Astrocyte of the spinal cord (primary cell): ENCODE data around the gene NPM3.

Source experiments
- DNase-seq: peaks from one replicate; pipeline ENCODE4 v3.0.0; 2011; ENCODE audit warnings: low read depth, low spot score
- H3K4me3 ChIP-seq: 2 replicates; pipeline ENCODE4 v1.5.1; 2011; ENCODE audit warnings: low read depth, mild to moderate bottlenecking, low read length, moderate library complexity
- in situ Hi-C: cut with HindIII; loops from 2 replicates; pipeline ENCODE4 v1.10.0; 2017; ENCODE audit warnings: low sequenced_read_pairs
- TF ChIP-seq, protein P1 (sequence below): IDR thresholded peaks from 2 replicates; pipeline ENCODE4 v1.5.1; 2012; ENCODE audit warnings: low read depth, mild to moderate bottlenecking, low read length, inconsistent platforms

Gene NPM3

DNA sequence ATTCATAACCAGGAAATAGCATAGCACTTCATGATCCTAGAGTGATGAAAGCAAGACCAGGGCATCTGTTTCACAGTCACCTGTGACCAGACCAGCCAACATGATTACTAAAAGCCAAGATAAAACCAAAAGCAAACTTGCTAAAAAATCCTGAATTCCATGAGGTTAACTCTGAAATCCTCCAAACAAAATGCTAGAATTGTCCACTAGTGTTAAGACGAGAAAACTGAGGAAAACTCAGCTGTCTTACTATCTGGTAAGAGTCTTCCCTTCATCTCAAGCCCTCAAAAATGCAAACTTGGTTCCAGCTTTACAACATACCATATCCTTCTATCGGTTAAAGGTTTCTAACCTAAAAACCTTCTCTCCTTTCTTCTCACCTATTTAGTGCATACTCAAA, 1.3 kb upstream of the NPM3 start:
- H3K4me3 ChIP-seq: no peak overlapping the region
- in situ Hi-C loops: no loop called here
- no peak for DNase-seq
- TF ChIP-seq, protein P1, sequence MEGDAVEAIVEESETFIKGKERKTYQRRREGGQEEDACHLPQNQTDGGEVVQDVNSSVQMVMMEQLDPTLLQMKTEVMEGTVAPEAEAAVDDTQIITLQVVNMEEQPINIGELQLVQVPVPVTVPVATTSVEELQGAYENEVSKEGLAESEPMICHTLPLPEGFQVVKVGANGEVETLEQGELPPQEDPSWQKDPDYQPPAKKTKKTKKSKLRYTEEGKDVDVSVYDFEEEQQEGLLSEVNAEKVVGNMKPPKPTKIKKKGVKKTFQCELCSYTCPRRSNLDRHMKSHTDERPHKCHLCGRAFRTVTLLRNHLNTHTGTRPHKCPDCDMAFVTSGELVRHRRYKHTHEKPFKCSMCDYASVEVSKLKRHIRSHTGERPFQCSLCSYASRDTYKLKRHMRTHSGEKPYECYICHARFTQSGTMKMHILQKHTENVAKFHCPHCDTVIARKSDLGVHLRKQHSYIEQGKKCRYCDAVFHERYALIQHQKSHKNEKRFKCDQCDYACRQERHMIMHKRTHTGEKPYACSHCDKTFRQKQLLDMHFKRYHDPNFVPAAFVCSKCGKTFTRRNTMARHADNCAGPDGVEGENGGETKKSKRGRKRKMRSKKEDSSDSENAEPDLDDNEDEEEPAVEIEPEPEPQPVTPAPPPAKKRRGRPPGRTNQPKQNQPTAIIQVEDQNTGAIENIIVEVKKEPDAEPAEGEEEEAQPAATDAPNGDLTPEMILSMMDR: no peak

DNA sequence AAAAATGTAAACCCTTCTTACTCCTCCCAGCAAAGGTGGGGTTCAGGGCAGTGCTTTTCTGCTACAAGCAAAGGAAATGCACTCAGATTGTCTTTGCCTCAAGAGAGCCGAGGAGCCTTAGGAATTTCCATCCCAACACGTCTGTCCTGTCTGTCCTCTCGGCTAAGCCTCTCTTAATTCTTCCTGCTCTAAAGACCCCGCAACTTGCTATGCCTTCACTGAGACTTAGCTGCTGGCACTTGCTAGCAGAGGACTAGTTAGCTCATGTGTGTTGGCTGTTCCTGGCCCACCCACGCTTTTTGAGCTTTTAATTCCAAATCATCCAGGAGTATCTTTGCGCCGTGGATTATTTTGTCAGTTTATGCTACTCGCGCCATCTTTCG, 481 bp upstream of the NPM3 start:
- in situ Hi-C loops: no loop called here
- peak overlapping the region; percentile 85 for H3K4me3 ChIP-seq
- no peak for DNase-seq
- TF ChIP-seq, protein P1: no peak

DNA sequence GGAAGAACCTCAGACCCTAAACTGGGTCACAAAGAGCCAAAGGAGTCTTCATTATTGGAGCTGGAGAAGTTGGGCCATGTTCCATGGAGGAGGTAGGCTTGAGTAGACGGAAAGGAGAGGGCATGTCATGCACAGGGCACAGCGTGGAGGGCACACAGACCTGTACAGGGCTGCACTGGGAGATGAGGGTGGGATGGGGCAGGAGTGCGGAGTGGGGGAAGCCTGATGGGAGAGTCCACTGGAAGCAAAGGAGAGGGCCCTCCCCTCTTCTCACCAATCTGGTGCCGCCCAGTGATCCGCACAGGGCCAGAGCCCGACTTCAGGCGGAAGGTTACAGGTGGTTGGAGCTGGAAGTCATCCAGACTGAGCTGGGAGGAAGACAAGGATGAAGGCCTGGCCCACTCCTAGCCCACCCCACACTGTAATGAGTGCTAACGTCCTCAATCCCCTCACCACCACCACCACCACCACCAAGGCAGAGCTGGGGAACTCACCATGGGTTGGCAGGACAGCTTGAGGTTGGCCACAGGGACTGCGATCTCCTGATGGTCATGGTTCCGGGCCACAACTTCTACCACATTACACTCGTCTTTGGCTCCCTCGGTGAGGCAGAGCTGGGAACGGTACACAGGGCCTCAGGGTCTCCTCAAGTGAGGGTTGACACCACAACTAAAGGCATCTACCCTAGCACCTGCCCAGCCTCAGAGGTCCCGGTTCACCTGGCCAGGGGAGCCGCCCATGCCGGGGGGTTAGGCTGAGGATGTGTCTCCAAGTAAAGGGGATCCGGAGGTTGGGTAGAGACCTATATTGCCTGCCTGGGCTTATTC, 1.0 kb downstream of the NPM3 start:
- peak overlapping the region; percentile 85 for H3K4me3 ChIP-seq
- TF ChIP-seq, protein P1: no peak
- no peak for DNase-seq
- in situ Hi-C loops: no loop called here

DNA sequence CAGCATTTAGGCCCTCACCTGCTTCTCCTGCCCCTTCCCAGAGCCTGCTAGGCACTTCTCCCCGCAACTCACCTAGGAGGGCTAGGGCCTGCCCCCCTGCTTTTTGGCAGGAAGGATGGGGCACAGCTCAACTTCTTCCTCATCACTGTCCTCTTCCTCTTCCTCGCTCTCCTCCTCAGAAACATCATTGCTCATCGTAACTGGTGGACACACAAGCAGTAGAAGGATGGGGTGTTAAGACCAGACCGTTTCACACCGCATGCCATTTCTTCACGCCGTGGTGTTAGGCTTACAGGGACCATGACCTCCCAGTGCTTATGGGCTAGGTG, 1.6 kb downstream of the NPM3 start:
- H3K4me3 ChIP-seq: no peak overlapping the region
- DNase-seq: no peak
- in situ Hi-C loops: no loop called here
- TF ChIP-seq, protein P1: no peak

DNA sequence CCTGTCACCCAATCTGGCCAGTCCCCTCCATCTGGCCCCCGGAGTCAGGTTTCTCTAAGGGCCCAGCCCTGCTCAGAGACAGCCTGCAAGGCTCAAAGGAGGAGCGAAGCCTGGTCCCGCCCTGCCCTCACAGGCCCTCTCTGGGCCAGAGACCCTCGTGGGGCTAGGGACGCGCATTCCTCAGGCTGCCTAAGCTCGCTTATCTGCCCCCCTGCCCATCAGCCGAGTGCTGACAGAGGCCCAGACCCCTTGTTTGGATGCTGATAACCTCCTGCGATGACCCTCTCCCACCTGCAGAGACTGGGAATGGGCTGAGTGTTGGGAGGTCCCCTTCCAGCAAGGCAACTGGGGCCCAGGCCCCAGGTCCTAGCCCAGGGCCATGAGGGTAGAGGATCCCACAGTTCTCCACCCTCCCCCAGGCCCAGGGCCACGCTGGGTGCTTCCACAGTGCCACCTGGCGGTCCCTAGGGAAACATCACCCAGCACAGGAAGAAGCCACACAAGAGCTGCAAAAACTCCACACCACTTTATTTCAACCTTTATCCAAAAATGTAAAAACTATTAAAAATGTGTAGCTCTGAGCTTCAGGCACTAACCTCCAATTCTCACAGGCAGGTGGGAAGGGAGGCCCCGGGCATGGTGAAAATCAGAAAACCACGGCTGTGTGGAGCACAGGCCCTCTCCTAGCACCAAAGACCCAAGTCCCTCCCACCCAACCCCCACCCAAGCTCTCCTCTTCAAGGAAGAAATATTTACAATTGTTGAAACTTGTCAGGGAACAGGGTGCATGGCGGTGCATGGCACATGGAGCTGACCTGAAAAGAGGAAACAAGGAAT, 2.2 kb downstream of the NPM3 start:
- peak; percentile 55 for DNase-seq
- TF ChIP-seq, protein P1: peak; percentile 97
- in situ Hi-C loops: no loop called here
- H3K4me3 ChIP-seq: no peak overlapping the region

DNA sequence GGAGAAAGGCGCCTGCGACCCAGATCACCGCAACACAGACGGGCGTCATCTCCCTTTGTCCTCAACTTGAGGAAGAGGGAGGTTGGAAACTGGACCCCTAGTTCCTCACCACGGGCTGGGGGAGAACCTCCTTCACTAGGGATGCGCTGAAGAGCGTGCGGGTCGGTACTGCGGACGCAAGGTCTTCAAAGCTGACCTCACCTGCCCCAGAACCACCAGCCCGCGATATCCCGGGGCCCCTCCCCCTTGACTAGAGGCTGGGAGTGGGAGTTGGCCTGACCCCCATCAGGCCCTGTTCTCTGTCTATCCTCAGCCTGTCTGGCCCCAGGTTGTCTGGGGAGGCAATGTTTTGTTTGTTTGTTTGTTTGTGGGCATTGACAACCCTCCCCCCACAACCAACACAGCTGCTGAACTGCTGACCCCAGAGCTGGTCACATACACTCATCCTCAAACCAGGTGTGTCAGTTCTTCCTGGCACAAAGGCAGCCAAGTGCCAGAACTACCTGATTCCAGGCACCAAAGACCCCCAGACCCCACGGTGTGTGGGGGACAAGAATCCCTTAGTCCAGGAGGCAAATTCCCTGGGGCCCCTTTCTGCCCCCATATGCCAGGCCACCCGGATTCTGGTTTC, 2.9 kb downstream of the NPM3 start:
- in situ Hi-C loops: no loop called here
- H3K4me3 ChIP-seq: no peak overlapping the region
- no peak for DNase-seq
- TF ChIP-seq, protein P1: no peak
